Neural progenitor cell (in vitro differentiated cells): ENCODE measurements around the gene DAAM2. TPM values are rescaled to one million over a fixed set of nuclear protein-coding genes. Genes with fewer than 3 reads are reported as not detected.

Experiments
- DNase-seq: peaks from one replicate; pipeline ENCODE4 v3.0.0-alpha.2; 2016; ENCODE audit warnings: low spot score
- H2AFZ ChIP-seq: fragments of 200-600 bp; sonication (generic); replicated peaks from 2 replicates; pipeline ENCODE4 v1.6.1; 2016; ENCODE audit warnings: antibody characterized with exemption
- H3F3A ChIP-seq: fragments of 200-600 bp; sonication (generic); 2 replicates; pipeline ENCODE4 v1.6.1; 2016; ENCODE audit warnings: antibody characterized with exemption, low read depth
- H3K27ac ChIP-seq: fragments of 200-600 bp; sonication (generic); 2 replicates; pipeline ENCODE4 v1.5.1; 2016; ENCODE audit warnings: mild to moderate bottlenecking
- H3K27me3 ChIP-seq: fragments of 200-600 bp; sonication (generic); 2 replicates; pipeline ENCODE4 v1.6.1; 2016; ENCODE audit warnings: mild to moderate bottlenecking, moderate library complexity
- H3K36me3 ChIP-seq: fragments of 200-600 bp; sonication (generic); 2 replicates; pipeline ENCODE4 v1.5.1; 2016
- H3K4me1 ChIP-seq: fragments of 200-600 bp; sonication (generic); 2 replicates; pipeline ENCODE4 v1.6.1; 2016; ENCODE audit warnings: mixed run types
- H3K4me2 ChIP-seq: fragments of 200-600 bp; sonication (generic); 2 replicates; pipeline ENCODE4 v1.6.1; 2016
- H3K4me3 ChIP-seq: fragments of 200-600 bp; sonication (generic); 2 replicates; pipeline ENCODE4 v1.5.1; 2016
- H3K79me2 ChIP-seq: fragments of 200-600 bp; sonication (generic); 2 replicates; pipeline ENCODE4 v1.6.1; 2016; ENCODE audit warnings: low read depth
- H3K9ac ChIP-seq: fragments of 200-600 bp; sonication (generic); 2 replicates; pipeline ENCODE4 v1.6.1; 2016
- H3K9me3 ChIP-seq: fragments of 200-600 bp; sonication (generic); 2 replicates; pipeline ENCODE4 v1.5.1; 2016; ENCODE audit warnings: low read depth
- H4K20me1 ChIP-seq: fragments of 200-600 bp; sonication (generic); 2 replicates; pipeline ENCODE4 v1.6.1; 2016; ENCODE audit warnings: low read depth
- H3K27ac Mint-ChIP-seq: 3 replicates; pipeline ENCODE4 v1.8.0; 2021; ENCODE audit warnings: mixed read lengths
- H3K27me3 Mint-ChIP-seq: 2 replicates; pipeline ENCODE4 v1.8.0; 2022; ENCODE audit warnings: low read depth, mild to moderate bottlenecking, inconsistent platforms, moderate library complexity, mixed read lengths; ENCODE audit not compliant: insufficient read depth
- H3K36me3 Mint-ChIP-seq: 3 replicates; pipeline ENCODE4 v1.8.0; 2021; ENCODE audit warnings: mixed read lengths
- H3K4me1 Mint-ChIP-seq: 3 replicates; pipeline ENCODE4 v1.8.0; 2021; ENCODE audit warnings: mixed read lengths
- H3K4me3 Mint-ChIP-seq: 3 replicates; pipeline ENCODE4 v1.8.0; 2021; ENCODE audit warnings: mild to moderate bottlenecking, moderate library complexity, mixed read lengths
- H3K9me3 Mint-ChIP-seq: 3 replicates; pipeline ENCODE4 v1.8.0; 2020; ENCODE audit warnings: mixed read lengths
- EZH2 ChIP-seq: fragments of 200-600 bp; sonication (generic); IDR thresholded peaks from 2 replicates; pipeline ENCODE4 v1.6.1; 2017; ENCODE audit warnings: antibody characterized with exemption, mild to moderate bottlenecking, moderate library complexity
- EZH2phosphoT487 ChIP-seq: fragments of 200-600 bp; sonication (generic); IDR thresholded peaks from 2 replicates; pipeline ENCODE4 v1.6.1; 2017; ENCODE audit warnings: antibody characterized with exemption
- total RNA-seq: library from RNA; depleted of rRNA; stranded (reverse); fragments of >200 nt; gene quantifications from 2 replicates; pipeline ENCODE4 v1.2.3, GENCODE V29; 2015; ENCODE audit warnings: low replicate concordance
- TF ChIP-seq, protein P1 (sequence below): fragments of 200-600 bp; sonication (generic); IDR thresholded peaks from 2 replicates; pipeline ENCODE4 v1.5.1; 2017; ENCODE audit warnings: antibody characterized with exemption, mild to moderate bottlenecking

Gene DAAM2
- total RNA-seq, 1 donor from 2014 or later = 2.1 TPM

DNA sequence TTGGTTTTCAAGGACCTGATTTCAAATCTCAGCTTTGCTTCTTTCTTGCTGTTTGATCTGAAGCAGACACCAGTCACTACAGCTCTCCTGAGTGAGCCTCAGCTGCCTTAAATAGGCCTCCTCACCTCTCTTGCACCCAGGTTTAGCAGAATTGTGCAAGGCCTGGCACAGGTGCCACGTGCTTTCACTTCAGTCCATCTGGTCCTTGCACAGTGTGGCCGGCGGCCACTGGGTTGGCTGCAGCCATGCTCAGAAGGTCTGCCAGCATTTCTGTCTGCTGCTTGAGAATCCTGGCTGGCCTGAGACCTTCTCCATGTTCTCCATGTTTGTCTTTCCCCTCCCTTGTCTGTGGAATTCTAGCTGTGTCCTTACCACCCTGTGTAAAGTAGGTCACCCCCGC lies 14.5 kb upstream of the DAAM2 start:
- peaks cover 12% of the 10 kb centered on the region for H3K4me1 Mint-ChIP-seq
- no peak overlapping the region for H3K4me3 Mint-ChIP-seq
- peaks cover 2% of the 10 kb centered on the region for H3K27me3 Mint-ChIP-seq
- H3K9me3 ChIP-seq = no peaks in the 10 kb centered on the region
- no peak overlapping the region for H2AFZ ChIP-seq
- no peaks in the 10 kb centered on the region for H3K27me3 ChIP-seq
- no peak overlapping the region for H3K4me3 ChIP-seq
- TF ChIP-seq EZH2phosphoT487 (no peak), EZH2 (no peak)
- TF ChIP-seq, protein P1, sequence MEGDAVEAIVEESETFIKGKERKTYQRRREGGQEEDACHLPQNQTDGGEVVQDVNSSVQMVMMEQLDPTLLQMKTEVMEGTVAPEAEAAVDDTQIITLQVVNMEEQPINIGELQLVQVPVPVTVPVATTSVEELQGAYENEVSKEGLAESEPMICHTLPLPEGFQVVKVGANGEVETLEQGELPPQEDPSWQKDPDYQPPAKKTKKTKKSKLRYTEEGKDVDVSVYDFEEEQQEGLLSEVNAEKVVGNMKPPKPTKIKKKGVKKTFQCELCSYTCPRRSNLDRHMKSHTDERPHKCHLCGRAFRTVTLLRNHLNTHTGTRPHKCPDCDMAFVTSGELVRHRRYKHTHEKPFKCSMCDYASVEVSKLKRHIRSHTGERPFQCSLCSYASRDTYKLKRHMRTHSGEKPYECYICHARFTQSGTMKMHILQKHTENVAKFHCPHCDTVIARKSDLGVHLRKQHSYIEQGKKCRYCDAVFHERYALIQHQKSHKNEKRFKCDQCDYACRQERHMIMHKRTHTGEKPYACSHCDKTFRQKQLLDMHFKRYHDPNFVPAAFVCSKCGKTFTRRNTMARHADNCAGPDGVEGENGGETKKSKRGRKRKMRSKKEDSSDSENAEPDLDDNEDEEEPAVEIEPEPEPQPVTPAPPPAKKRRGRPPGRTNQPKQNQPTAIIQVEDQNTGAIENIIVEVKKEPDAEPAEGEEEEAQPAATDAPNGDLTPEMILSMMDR = no peak
- H3F3A ChIP-seq = peaks cover 7% of the 10 kb centered on the region
- no peaks in the 10 kb centered on the region for H4K20me1 ChIP-seq
- no peak overlapping the region for H3K27ac ChIP-seq
- DNase-seq = no peak
- H3K36me3 Mint-ChIP-seq = no peaks in the 10 kb centered on the region
- H3K27ac Mint-ChIP-seq = no peak overlapping the region
- H3K4me2 ChIP-seq = peak overlapping the region; percentile 5
- peaks cover 12% of the 10 kb centered on the region for H3K4me1 ChIP-seq
- no peaks in the 10 kb centered on the region for H3K9me3 Mint-ChIP-seq
- peaks cover 6% of the 10 kb centered on the region for H3K36me3 ChIP-seq
- H3K9ac ChIP-seq = no peak overlapping the region
- H3K79me2 ChIP-seq = no peaks in the 10 kb centered on the region

GRCh38 chr6:39778581-39779255 lies 13.5 kb upstream of the DAAM2 start:
- Mint-ChIP-seq H3K9me3 (peaks cover 3% of the 10 kb centered on the region), H3K4me1 (peaks cover 12% of the 10 kb centered on the region), H3K27ac (no peak overlapping the region), H3K36me3 (no peaks in the 10 kb centered on the region), H3K27me3 (peaks cover 2% of the 10 kb centered on the region), H3K4me3 (no peak overlapping the region)
- Histone ChIP-seq H3F3A (peaks cover 7% of the 10 kb centered on the region), H3K27ac (no peak overlapping the region), H4K20me1 (no peaks in the 10 kb centered on the region), H3K9ac (no peak overlapping the region), H3K27me3 (no peaks in the 10 kb centered on the region), H3K4me1 (peaks cover 12% of the 10 kb centered on the region), H3K4me2 (no peak overlapping the region), H3K36me3 (peaks cover 11% of the 10 kb centered on the region), H3K4me3 (no peak overlapping the region), H2AFZ (no peak overlapping the region), H3K9me3 (no peaks in the 10 kb centered on the region), H3K79me2 (no peaks in the 10 kb centered on the region)
- TF ChIP-seq EZH2 (no peak), EZH2phosphoT487 (no peak)
- TF ChIP-seq, protein P1 = no peak
- no peak for DNase-seq

DNA sequence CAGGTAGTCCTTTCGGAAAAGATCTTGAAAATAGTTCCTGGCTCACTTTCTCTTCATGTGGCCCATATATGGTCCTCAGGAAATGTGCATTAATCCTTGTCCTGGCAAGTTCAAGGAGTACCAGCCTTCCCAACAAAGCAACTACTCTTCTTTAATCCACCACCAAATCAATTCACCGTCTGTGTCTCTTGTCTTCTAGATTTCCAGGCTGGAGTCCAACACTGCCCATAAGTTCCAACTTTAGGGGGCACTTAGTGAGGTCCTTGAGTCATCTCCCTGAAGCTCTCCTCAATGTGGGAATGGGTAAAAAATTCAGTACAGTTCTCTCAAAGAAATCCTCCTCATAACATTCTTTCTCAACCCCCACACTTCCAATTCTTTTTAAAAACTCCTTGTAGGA lies 6.9 kb upstream of the DAAM2 start:
- no peak for DNase-seq
- Mint-ChIP-seq H3K9me3 (peaks cover 4% of the 10 kb centered on the region), H3K36me3 (no peaks in the 10 kb centered on the region), H3K27ac (no peak overlapping the region), H3K4me3 (no peak overlapping the region), H3K4me1 (no peaks in the 10 kb centered on the region), H3K27me3 (no peaks in the 10 kb centered on the region)
- no peaks in the 10 kb centered on the region for H3F3A ChIP-seq
- H4K20me1 ChIP-seq = no peaks in the 10 kb centered on the region
- H3K27ac ChIP-seq = no peak overlapping the region
- peaks cover 11% of the 10 kb centered on the region for H3K36me3 ChIP-seq
- H3K9ac ChIP-seq = no peak overlapping the region
- H3K9me3 ChIP-seq = no peaks in the 10 kb centered on the region
- TF ChIP-seq EZH2phosphoT487 (no peak), EZH2 (no peak)
- TF ChIP-seq, protein P1 = no peak
- no peaks in the 10 kb centered on the region for H3K27me3 ChIP-seq
- no peak overlapping the region for H2AFZ ChIP-seq
- H3K4me1 ChIP-seq = no peaks in the 10 kb centered on the region
- H3K79me2 ChIP-seq = no peaks in the 10 kb centered on the region
- no peak overlapping the region for H3K4me2 ChIP-seq
- no peak overlapping the region for H3K4me3 ChIP-seq
